Spleen (tissue), 7 donors: Measurements from ENCODE around the gene FBXO39.

ENCODE experiments used
- CTCF ChIP-seq, 11 experiments: fragments of 200-600 bp in 7 of 11; fragments of 450-650 bp in 4 of 11; sonication (generic) in 4 of 11; IDR thresholded peaks in 8 of 11; conservative IDR thresholded peaks in 3 of 11; 1 replicate in 7 of 11; 2 replicates in 4 of 11; pipeline versions ENCODE4 v1.4.0 to v1.8.0; 2016 to 2021; ENCODE audit warnings: antibody characterized with exemption in 11 of 11, inconsistent platforms in 4 of 11, mild to moderate bottlenecking in 1 of 11
- POLR2AphosphoS5 ChIP-seq, 3 donors: sonication (generic); formaldehyde crosslinking; IDR thresholded peaks; one replicate each; pipeline ENCODE4 v1.5.1; 2017; ENCODE audit warnings: antibody characterized with exemption in 3 of 3
- donor health status: DM: no; HTN: no; CAD: no; lungs with moderate emphysema.
- donor health status: DM: no; HTN: no; CAD: no.
- donor health status: DM: no; HTN: no; CAD: no.

DNA sequence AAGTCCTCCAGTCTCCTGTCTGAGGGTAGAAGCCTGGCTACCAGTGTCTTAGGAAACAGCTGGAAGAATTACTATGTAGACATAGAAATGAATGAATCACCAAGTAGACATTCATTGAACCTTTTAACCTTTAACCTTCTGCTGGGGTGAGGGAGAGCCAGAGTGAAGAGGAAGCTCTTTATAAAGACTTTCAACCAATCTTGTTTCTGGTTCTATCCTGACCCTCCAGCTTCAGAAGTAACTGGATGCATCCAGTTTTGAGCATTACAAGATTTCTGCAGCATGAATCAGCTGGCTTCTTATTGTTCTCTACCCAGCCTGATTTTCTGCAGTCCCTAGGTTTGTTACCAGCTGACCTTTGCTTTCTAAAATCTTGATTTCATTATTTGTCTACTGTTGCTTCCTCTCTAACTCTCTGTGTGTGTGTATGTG lies 47.0 kb downstream of the FBXO39 start:
- TF ChIP-seq CTCF (IDR thresholded peaks at IDR 0.05 in 8 of 11, conservative IDR thresholded peaks at IDR 0.05 in 3 of 11) (no peak), POLR2AphosphoS5 (IDR thresholded peaks at IDR 0.05) (no peak)
